CD4-positive, CD25-positive, alpha-beta regulatory T cell (primary cell): ENCODE data around the gene OR5H6. TPM values are rescaled to one million over a fixed set of nuclear protein-coding genes. Genes with fewer than 3 reads are reported as not detected.

Experiments used
- ATAC-seq, 2 donors: fragments of 150-1000 bp; cut with Tn5 transposase; one replicate each; pipeline ENCODE4 v1.10.0; 2021; ENCODE audit warnings: low read depth in 2 of 2, moderate number of reproducible peaks in 2 of 2, moderate library complexity in 1 of 2
- DNase-seq, 3 donors: peaks; one replicate each; pipeline versions ENCODE4 v3.0.0 to v3.0.0-alpha.2; 2012 to 2022; ENCODE audit warnings: mixed read lengths in 1 of 3
- H3K27ac ChIP-seq: one replicate; pipeline ENCODE4 v1.7.0; 2013; ENCODE audit warnings: mild to moderate bottlenecking, low read length; ENCODE audit not compliant: insufficient read depth, poor library complexity, severe bottlenecking
- H3K27me3 ChIP-seq: one replicate; pipeline ENCODE4 v1.7.0; 2013; ENCODE audit warnings: low read length; ENCODE audit not compliant: control insufficient read depth, insufficient read depth
- H3K36me3 ChIP-seq: one replicate; pipeline ENCODE4 v1.7.0; 2013; ENCODE audit warnings: mild to moderate bottlenecking, low read length, moderate library complexity; ENCODE audit not compliant: control insufficient read depth, insufficient read depth
- H3K4me1 ChIP-seq: 2 replicates; pipeline ENCODE4 v1.7.0; 2013; ENCODE audit warnings: mild to moderate bottlenecking, low read length; ENCODE audit not compliant: insufficient read depth, control insufficient read depth, poor library complexity, severe bottlenecking
- H3K4me3 ChIP-seq: one replicate; pipeline ENCODE4 v1.7.0; 2013; ENCODE audit warnings: low read depth, mild to moderate bottlenecking, low read length, moderate library complexity
- H3K9me3 ChIP-seq, 2 experiments: 1 replicate in 1 of 2; 2 replicates in 1 of 2; pipeline ENCODE4 v1.7.0; 2013; ENCODE audit warnings: low read length in 2 of 2, mild to moderate bottlenecking in 1 of 2, moderate library complexity in 1 of 2; ENCODE audit not compliant: control insufficient read depth in 2 of 2
- H3K27ac Mint-ChIP-seq, 3 donors: one replicate each; pipeline ENCODE4 v1.8.0; 2020 to 2022; ENCODE audit warnings: mild to moderate bottlenecking in 3 of 3, mixed read lengths in 3 of 3, moderate library complexity in 2 of 3
- H3K27me3 Mint-ChIP-seq: one replicate; pipeline ENCODE4 v1.8.0; 2022; ENCODE audit warnings: mild to moderate bottlenecking, mixed read lengths
- H3K36me3 Mint-ChIP-seq: one replicate; pipeline ENCODE4 v1.8.0; 2020; ENCODE audit warnings: mixed read lengths
- H3K4me1 Mint-ChIP-seq, 4 donors: one replicate each; pipeline ENCODE4 v1.8.0; 2020 to 2022; ENCODE audit warnings: mixed read lengths in 4 of 4, mild to moderate bottlenecking in 1 of 4
- H3K4me3 Mint-ChIP-seq, 4 donors: one replicate each; pipeline ENCODE4 v1.8.0; 2020 to 2022; ENCODE audit warnings: mild to moderate bottlenecking in 4 of 4, mixed read lengths in 4 of 4, moderate library complexity in 3 of 4
- H3K9me3 Mint-ChIP-seq, 7 donors: one replicate each; pipeline ENCODE4 v1.8.0; 2020 to 2022; ENCODE audit warnings: mixed read lengths in 7 of 7, mild to moderate bottlenecking in 3 of 7, moderate library complexity in 2 of 7
- polyA plus RNA-seq, 4 donors: library from polyadenylated mRNA; unstranded; fragments of 300-500 nt; fragmentation: Illumina TruSeq; gene quantifications; one replicate each; pipeline ENCODE4 v1.2.3, GENCODE V29; 2021
- total RNA-seq: library from RNA; stranded (reverse); gene quantifications from one replicate; pipeline ENCODE4 v1.2.3, GENCODE V29; 2022

The OR5H6 gene
- total RNA-seq (not detected), polyA plus RNA-seq (not detected)

- peaks cover 11% of the 10 kb centered on the region for H3K27me3 Mint-ChIP-seq
- H3K27ac Mint-ChIP-seq, result no peak within 1 kb of the TSS
- peaks cover 0 to 8% (median 1%) of the 10 kb centered on the region in 7 donors for H3K9me3 Mint-ChIP-seq
- Histone ChIP-seq H3K9me3 (no peaks in the 10 kb centered on the region), H3K27ac (no peak within 1 kb of the TSS), H3K36me3 (no peaks in the 10 kb centered on the region), H3K27me3 (no peaks in the 10 kb centered on the region), H3K4me1 (no peaks in the 10 kb centered on the region), H3K4me3 (no peak within 1 kb of the TSS)
- H3K4me3 Mint-ChIP-seq, result no peak within 1 kb of the TSS
- DNase-seq (no peak), ATAC-seq (no peak)
- no peaks in the 10 kb centered on the region for H3K36me3 Mint-ChIP-seq
- no peaks in the 10 kb centered on the region for H3K4me1 Mint-ChIP-seq
These were observed at the start of gene OR5H6 for GRCh38 chr3:98263944-98264343. Gene OR5H6 (plus strand): TSS chr3:98264244. CDS start chr3:98264333, 89 bp downstream.

GRCh38 chr3:98215051-98215450 lies 49.0 kb upstream of the OR5H6 start:
- no peaks in the 10 kb centered on the region for H3K27me3 ChIP-seq
- H3K4me3 ChIP-seq, result no peak overlapping the region
- Mint-ChIP-seq H3K4me3 (no peak overlapping the region), H3K9me3 (peaks cover 0 to 4% (median 0%) of the 10 kb centered on the region in 7 donors), H3K36me3 (no peaks in the 10 kb centered on the region), H3K27me3 (no peaks in the 10 kb centered on the region), H3K4me1 (no peaks in the 10 kb centered on the region), H3K27ac (no peak overlapping the region)
- H3K36me3 ChIP-seq, result no peaks in the 10 kb centered on the region
- no peaks in the 10 kb centered on the region for H3K9me3 ChIP-seq
- H3K27ac ChIP-seq, result no peak overlapping the region
- no peaks in the 10 kb centered on the region for H3K4me1 ChIP-seq
- DNase-seq (no peak), ATAC-seq (no peak)

GRCh38 chr3:98223907-98224672 lies 40.0 kb upstream of the OR5H6 start:
- H3K9me3 Mint-ChIP-seq, result peaks cover 0 to 1% (median 0%) of the 10 kb centered on the region in 7 donors
- H3K4me3 ChIP-seq, result no peak overlapping the region
- H3K4me1 Mint-ChIP-seq, result no peaks in the 10 kb centered on the region
- no peak overlapping the region for H3K27ac Mint-ChIP-seq
- no peak for ATAC-seq
- no peaks in the 10 kb centered on the region for H3K36me3 ChIP-seq
- no peak overlapping the region for H3K4me3 Mint-ChIP-seq
- no peaks in the 10 kb centered on the region for H3K9me3 ChIP-seq
- H3K27ac ChIP-seq, result no peak overlapping the region
- no peaks in the 10 kb centered on the region for H3K4me1 ChIP-seq
- H3K27me3 ChIP-seq, result no peaks in the 10 kb centered on the region
- no peaks in the 10 kb centered on the region for H3K27me3 Mint-ChIP-seq
- no peaks in the 10 kb centered on the region for H3K36me3 Mint-ChIP-seq
- no peak for DNase-seq

- Histone ChIP-seq H3K4me1 (no peaks in the 10 kb centered on the region), H3K27me3 (peaks cover 1% of the 10 kb centered on the region), H3K27ac (no peak overlapping the region), H3K36me3 (no peaks in the 10 kb centered on the region), H3K4me3 (no peak overlapping the region), H3K9me3 (no peaks in the 10 kb centered on the region)
- DNase-seq (no peak), ATAC-seq (no peak)
- H3K27ac Mint-ChIP-seq, result no peak overlapping the region
- no peaks in the 10 kb centered on the region for H3K36me3 Mint-ChIP-seq
- H3K27me3 Mint-ChIP-seq, result peaks cover 6% of the 10 kb centered on the region
- no peak overlapping the region for H3K4me3 Mint-ChIP-seq
- no peaks in the 10 kb centered on the region for H3K9me3 Mint-ChIP-seq
- no peaks in the 10 kb centered on the region for H3K4me1 Mint-ChIP-seq
These were observed 31.6 kb upstream of the OR5H6 start for GRCh38 chr3:98232489-98232888.

DNA sequence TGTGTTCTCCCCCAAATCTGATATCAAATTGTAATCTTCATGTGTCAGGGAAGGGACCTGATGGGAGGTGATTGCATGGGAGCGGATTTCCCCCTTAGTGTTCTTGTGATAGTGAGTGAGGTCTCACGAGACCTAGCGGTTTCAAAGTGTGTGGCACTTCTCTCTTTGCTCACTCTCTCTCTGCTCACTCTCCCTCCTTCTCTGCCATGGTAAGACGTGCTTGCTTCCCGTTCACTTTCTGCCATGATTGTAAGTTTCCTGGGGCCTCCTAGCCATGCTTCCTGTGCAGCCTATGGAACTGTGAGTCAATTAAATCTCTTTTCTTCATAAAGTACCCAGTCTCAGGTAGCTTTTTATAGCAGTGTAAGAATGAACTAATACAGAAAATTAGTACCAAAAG lies 30.6 kb upstream of the OR5H6 start:
- Mint-ChIP-seq H3K36me3 (no peaks in the 10 kb centered on the region), H3K27ac (no peak overlapping the region), H3K27me3 (peaks cover 6% of the 10 kb centered on the region), H3K4me3 (no peak overlapping the region), H3K4me1 (no peaks in the 10 kb centered on the region), H3K9me3 (no peaks in the 10 kb centered on the region)
- Histone ChIP-seq H3K27me3 (peaks cover 1% of the 10 kb centered on the region), H3K4me3 (no peak overlapping the region), H3K36me3 (no peaks in the 10 kb centered on the region), H3K9me3 (no peaks in the 10 kb centered on the region), H3K4me1 (no peaks in the 10 kb centered on the region), H3K27ac (no peak overlapping the region)
- no peak for DNase-seq
- no peak for ATAC-seq

DNA sequence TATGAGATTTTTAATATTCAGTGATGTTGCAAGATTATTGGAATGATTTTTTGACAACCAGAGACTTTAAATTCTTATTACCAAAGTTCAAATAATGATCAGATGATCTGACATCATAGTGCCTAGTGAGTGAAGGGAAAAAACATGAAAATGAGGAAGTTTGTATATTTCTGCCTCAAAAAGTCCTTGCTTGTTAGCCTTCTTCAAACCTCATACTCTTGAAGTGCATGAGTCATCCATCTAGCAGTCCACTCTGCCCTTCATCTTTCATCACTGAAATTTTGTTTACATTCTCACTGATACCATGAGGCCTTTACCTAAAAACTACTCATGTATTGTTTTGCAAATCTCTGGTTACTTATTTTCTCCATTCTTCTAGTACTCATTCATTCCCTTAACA lies 23.9 kb upstream of the OR5H6 start:
- Mint-ChIP-seq H3K27me3 (peaks cover 21% of the 10 kb centered on the region), H3K27ac (no peak overlapping the region), H3K36me3 (no peaks in the 10 kb centered on the region), H3K4me3 (no peak overlapping the region), H3K4me1 (no peaks in the 10 kb centered on the region), H3K9me3 (no peaks in the 10 kb centered on the region)
- no peaks in the 10 kb centered on the region for H3K4me1 ChIP-seq
- no peaks in the 10 kb centered on the region for H3K27me3 ChIP-seq
- DNase-seq (no peak), ATAC-seq (no peak)
- H3K36me3 ChIP-seq, result no peaks in the 10 kb centered on the region
- no peak overlapping the region for H3K27ac ChIP-seq
- H3K4me3 ChIP-seq, result no peak overlapping the region
- no peaks in the 10 kb centered on the region for H3K9me3 ChIP-seq

DNA sequence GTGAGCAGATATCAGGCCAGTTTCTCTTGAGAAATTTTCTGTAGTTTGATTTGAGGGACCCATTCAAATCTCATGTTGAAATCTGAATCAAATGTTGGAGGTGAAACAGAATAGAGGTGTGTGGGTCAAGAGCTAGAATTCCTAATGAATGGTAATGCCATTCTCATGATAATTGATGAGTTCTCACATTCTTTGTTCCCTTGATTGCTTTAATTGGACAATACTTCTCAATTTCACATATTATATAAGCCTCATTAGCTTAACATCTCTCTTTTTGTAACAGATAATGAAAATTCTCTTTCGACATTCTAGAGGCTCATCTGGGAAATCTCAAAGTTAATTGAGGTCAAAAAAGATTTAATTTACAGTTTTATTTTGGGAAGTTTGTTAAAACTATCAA lies 21.9 kb upstream of the OR5H6 start:
- H3K9me3 Mint-ChIP-seq, result peaks cover 0 to 3% (median 0%) of the 10 kb centered on the region in 7 donors
- ATAC-seq (no peak), DNase-seq (no peak)
- H3K9me3 ChIP-seq, result no peaks in the 10 kb centered on the region
- no peaks in the 10 kb centered on the region for H3K36me3 ChIP-seq
- H3K4me1 ChIP-seq, result no peaks in the 10 kb centered on the region
- H3K4me3 Mint-ChIP-seq, result no peak overlapping the region
- no peaks in the 10 kb centered on the region for H3K36me3 Mint-ChIP-seq
- H3K4me3 ChIP-seq, result no peak overlapping the region
- peaks cover 16% of the 10 kb centered on the region for H3K27me3 Mint-ChIP-seq
- no peak overlapping the region for H3K27ac Mint-ChIP-seq
- H3K27ac ChIP-seq, result no peak overlapping the region
- no peaks in the 10 kb centered on the region for H3K27me3 ChIP-seq
- no peaks in the 10 kb centered on the region for H3K4me1 Mint-ChIP-seq

DNA sequence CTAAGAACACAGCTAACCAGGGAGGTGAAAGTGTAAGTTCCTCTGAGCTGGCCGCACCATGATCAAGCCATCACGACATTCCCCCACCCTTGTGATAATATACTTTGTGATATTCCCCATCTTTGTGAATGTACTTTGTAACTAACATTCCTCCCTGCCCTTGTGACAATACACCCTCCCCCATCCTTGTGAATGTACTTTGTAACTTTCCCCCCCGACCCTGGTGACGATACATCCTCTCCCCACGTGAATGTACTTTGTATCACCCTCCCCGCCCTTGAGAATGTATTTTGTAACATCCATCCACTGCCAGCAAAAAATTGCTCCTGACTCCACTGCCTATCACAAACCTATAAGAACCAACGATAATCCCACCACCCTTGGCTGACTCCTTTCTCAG lies 20.2 kb upstream of the OR5H6 start:
- no peak for DNase-seq
- ATAC-seq, result no peak
- H3K36me3 Mint-ChIP-seq, result no peaks in the 10 kb centered on the region

More for the DNA sequence above, 20.2 kb upstream of the OR5H6 start:
- Histone ChIP-seq H3K9me3 (no peaks in the 10 kb centered on the region), H3K4me1 (no peaks in the 10 kb centered on the region), H3K27me3 (no peaks in the 10 kb centered on the region), H3K36me3 (no peaks in the 10 kb centered on the region), H3K27ac (no peak overlapping the region), H3K4me3 (no peak overlapping the region)
- Mint-ChIP-seq H3K4me1 (no peaks in the 10 kb centered on the region), H3K9me3 (peaks cover 0 to 3% (median 0%) of the 10 kb centered on the region in 7 donors), H3K27me3 (peaks cover 13% of the 10 kb centered on the region), H3K4me3 (no peak overlapping the region), H3K27ac (no peak overlapping the region)
